ENCODE results near the gene MMP15. TPM values are rescaled to one million over a fixed set of nuclear protein-coding genes. Genes with fewer than 3 reads are reported as not detected.
"Not testable (repeated sequence)": the region's sequence is repeated elsewhere in the genome, so short reads cannot be mapped to it uniquely, and the experiment has no call there.

MMP15 gene
- 100 to 1,000 TPM in 2 of 4 donors, 10 to 100 TPM in 2; 48.0 to 161 (median 92.3) TPM for total RNA-seq

GRCh38 chr16:58025351-58026138 is at the start of gene MMP15:
Gene MMP15 (plus strand): TSS chr16:58025754. CDS start chr16:58026351, 597 bp downstream.
- Histone ChIP-seq H3K27me3 (no peaks in the 10 kb centered on the region), H3K36me3 (no peaks in the 10 kb centered on the region), H3K9me3 (no peaks in the 10 kb centered on the region), H3K4me3 (peak within 1 kb of the TSS; percentile 71 to 95 (median 88)), H3K27ac (peak within 1 kb of the TSS; percentile 92 to 97 (median 95)), H3K4me1 (peaks cover 31 to 73% (median 59%) of the 10 kb centered on the region in 4 donors)
- in situ Hi-C loops (cut with MboI; ENCODE audit: low pct_ligation_motif_present in 1 of 4, low pct_unique_long_range_greater_than_20kb in 1 of 4, low sequenced_read_pairs in 3 of 4) = loop anchor here in 1 of 4 donors (10.0 kb wide), 1 partner anchor 99 kb away; the partner anchor contains the start of gene CFAP20
- peak; percentile 58 to 85 (median 70) for TF ChIP-seq POLR2AphosphoS5 (IDR thresholded peaks at IDR 0.05)
- TF ChIP-seq CTCF (IDR thresholded peaks at IDR 0.05) = no peak
- no peak for TF ChIP-seq EP300 (IDR thresholded peaks at IDR 0.05; ENCODE audit: low read depth)
- peak; percentile 43 for TF ChIP-seq POLR2A (IDR thresholded peaks at IDR 0.05)
- WGBS, 2 donors (ENCODE audit: low coverage in 1 of 2) = 1% methylated on average over 42 of the region's 90 CpGs; no CpG with 5 or more reads in 1 of the 2 donors
- peak; percentile 94 for DNase-seq
- intact Hi-C loops (cut with DNase I; ENCODE audit: low total_unique reads) = no loop called here

GRCh38 chr16:57976331-57976796 is 49.2 kb upstream of the MMP15 start:
- DNase-seq = no peak
- Histone ChIP-seq H3K27me3 (no peaks in the 10 kb centered on the region), H3K4me1 (no peaks in the 10 kb centered on the region), H3K4me3 (no peak overlapping the region), H3K27ac (no peak overlapping the region), H3K36me3 (no peaks in the 10 kb centered on the region), H3K9me3 (no peaks in the 10 kb centered on the region)
- intact Hi-C loops (cut with DNase I; ENCODE audit: low total_unique reads) = no loop called here
- in situ Hi-C loops (cut with MboI; ENCODE audit: low pct_ligation_motif_present in 1 of 4, low pct_unique_long_range_greater_than_20kb in 1 of 4, low sequenced_read_pairs in 3 of 4) = no loop called here
- 18 to 37% methylated on average over 2 of the region's 2 CpGs for WGBS, 2 donors (ENCODE audit: low coverage in 1 of 2)
- no peak for TF ChIP-seq POLR2A (IDR thresholded peaks at IDR 0.05)
- TF ChIP-seq EP300 (IDR thresholded peaks at IDR 0.05; ENCODE audit: low read depth) = no peak
- no peak for TF ChIP-seq CTCF (IDR thresholded peaks at IDR 0.05)
- TF ChIP-seq POLR2AphosphoS5 (IDR thresholded peaks at IDR 0.05) = no peak

- no peaks in the 10 kb centered on the region for H3K27me3 ChIP-seq
- H3K27ac ChIP-seq = no peak overlapping the region
- H3K4me1 ChIP-seq = no peaks in the 10 kb centered on the region
- WGBS, 2 donors (ENCODE audit: low coverage in 1 of 2) = 78% methylated on average over 8 of the region's 12 CpGs; no CpG with 5 or more reads in 1 of the 2 donors
- no peak for TF ChIP-seq CTCF (IDR thresholded peaks at IDR 0.05)
- no peak for TF ChIP-seq EP300 (IDR thresholded peaks at IDR 0.05; ENCODE audit: low read depth)
- no peak for TF ChIP-seq POLR2AphosphoS5 (IDR thresholded peaks at IDR 0.05)
- TF ChIP-seq POLR2A (IDR thresholded peaks at IDR 0.05) = no peak
- H3K9me3 ChIP-seq = no peaks in the 10 kb centered on the region
- no peaks in the 10 kb centered on the region for H3K36me3 ChIP-seq
- intact Hi-C loops (cut with DNase I; ENCODE audit: low total_unique reads) = loop anchor here (1.0 kb wide), 1 partner anchor 14 kb away; no protein-coding TSS in a partner anchor
- DNase-seq = no peak
- no peak overlapping the region for H3K4me3 ChIP-seq
- in situ Hi-C loops (cut with MboI; ENCODE audit: low pct_ligation_motif_present in 1 of 4, low pct_unique_long_range_greater_than_20kb in 1 of 4, low sequenced_read_pairs in 3 of 4) = no loop called here
Measured at GRCh38 chr16:57977418-57978069, 48.0 kb upstream of the MMP15 start.

- in situ Hi-C loops (cut with MboI; ENCODE audit: low pct_ligation_motif_present in 1 of 4, low pct_unique_long_range_greater_than_20kb in 1 of 4, low sequenced_read_pairs in 3 of 4); H3K4me1 ChIP-seq: not testable (repeated sequence)
- 89% methylated on average over 2 of the region's 2 CpGs; no CpG with 5 or more reads in 1 of the 2 donors for WGBS, 2 donors (ENCODE audit: low coverage in 1 of 2)
Measured at GRCh38 chr16:57978070-57978465, 47.5 kb upstream of the MMP15 start.

More at GRCh38 chr16:57978070-57978465, 47.5 kb upstream of the MMP15 start:
- not testable (repeated sequence) for H3K4me3 ChIP-seq, H3K9me3 ChIP-seq, H3K27me3 ChIP-seq, H3K36me3 ChIP-seq, H3K27ac ChIP-seq, DNase-seq
- intact Hi-C loops (cut with DNase I; ENCODE audit: low total_unique reads) = loop anchor here (1.0 kb wide), 1 partner anchor 15 kb away; no protein-coding TSS in a partner anchor

Measured in transverse colon (tissue), 4 donors.